ENCODE results near the gene NKAIN4. TPM values are rescaled to one million over a fixed set of nuclear protein-coding genes. Genes with fewer than 3 reads are reported as not detected.

NKAIN4 gene
- total RNA-seq, 1 donor from 2014 or later = 1.1 TPM

DNA sequence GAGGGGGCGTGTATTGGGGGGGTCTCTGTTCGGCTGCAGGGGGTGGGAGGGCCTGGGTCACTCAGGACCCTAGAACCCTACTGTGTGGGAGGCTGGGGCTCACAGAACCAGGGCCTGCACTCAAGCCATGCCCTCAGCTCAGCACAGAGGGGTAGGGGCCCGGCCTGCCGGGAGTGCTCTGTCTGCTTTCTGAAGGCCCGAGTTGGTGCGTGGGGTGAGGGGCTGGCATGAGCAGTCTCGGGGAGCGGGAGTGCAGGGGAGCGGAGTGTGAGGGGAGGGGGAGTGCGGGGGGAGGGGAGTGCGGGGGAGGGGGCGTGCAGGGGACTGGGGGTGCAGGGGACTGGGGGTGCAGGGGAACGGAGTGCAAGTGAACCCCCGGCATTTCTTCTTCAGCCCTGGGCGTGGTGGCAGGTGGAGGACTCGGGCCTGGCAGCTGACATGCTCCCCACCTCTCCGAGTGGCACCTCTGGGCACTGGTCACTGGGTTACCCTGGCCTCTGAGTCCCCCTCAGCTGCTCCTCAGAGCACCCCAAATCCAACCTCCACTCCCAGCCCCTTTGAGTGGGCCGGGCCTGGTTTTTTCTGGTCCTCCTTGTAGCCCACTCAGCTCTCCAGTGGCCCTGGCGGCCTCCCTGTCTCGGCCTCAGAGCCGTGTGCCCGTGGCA, 39.7 kb upstream of the NKAIN4 start:
- H3K4me3 ChIP-seq (ENCODE audit: low read depth, low read length) = no peak overlapping the region
- no peak for DNase-seq (ENCODE audit: low read depth)
- FAIRE-seq = no peak
- TF ChIP-seq CTCF (IDR thresholded peaks at IDR 0.05; ENCODE audit: insufficient read depth, low read length, severe bottlenecking) = no peak
- H3K27me3 ChIP-seq (ENCODE audit: control insufficient read depth, insufficient read depth, low read length) = peaks cover 9% of the 10 kb centered on the region
- H3K36me3 ChIP-seq (ENCODE audit: control insufficient read depth, insufficient read depth, low read length) = no peaks in the 10 kb centered on the region

- peaks cover 9% of the 10 kb centered on the region for H3K27me3 ChIP-seq (ENCODE audit: control insufficient read depth, insufficient read depth, low read length)
- no peak for DNase-seq (ENCODE audit: low read depth)
- FAIRE-seq = no peak
- no peak for TF ChIP-seq CTCF (IDR thresholded peaks at IDR 0.05; ENCODE audit: insufficient read depth, low read length, severe bottlenecking)
- peaks cover 5% of the 10 kb centered on the region for H3K36me3 ChIP-seq (ENCODE audit: control insufficient read depth, insufficient read depth, low read length)
- H3K4me3 ChIP-seq (ENCODE audit: low read depth, low read length) = no peak overlapping the region
Observed at GRCh38 chr20:63293456-63293855, 39.2 kb upstream of the NKAIN4 start.

GRCh38 chr20:63292904-63293303, 38.6 kb upstream of the NKAIN4 start, which contains the start of gene COL20A1:
TSS of gene COL20A1 (plus strand) at chr20:63293186. CDS start at chr20:63295108, 1,922 bp downstream.
- DNase-seq (ENCODE audit: low read depth) (no peak), FAIRE-seq (no peak)
- H3K36me3 ChIP-seq (ENCODE audit: control insufficient read depth, insufficient read depth, low read length) = peaks cover 6% of the 10 kb centered on the region
- peaks cover 9% of the 10 kb centered on the region for H3K27me3 ChIP-seq (ENCODE audit: control insufficient read depth, insufficient read depth, low read length)
- no peak for TF ChIP-seq CTCF (IDR thresholded peaks at IDR 0.05; ENCODE audit: insufficient read depth, low read length, severe bottlenecking)
- no peak within 1 kb of the TSS for H3K4me3 ChIP-seq (ENCODE audit: low read depth, low read length)

DNA sequence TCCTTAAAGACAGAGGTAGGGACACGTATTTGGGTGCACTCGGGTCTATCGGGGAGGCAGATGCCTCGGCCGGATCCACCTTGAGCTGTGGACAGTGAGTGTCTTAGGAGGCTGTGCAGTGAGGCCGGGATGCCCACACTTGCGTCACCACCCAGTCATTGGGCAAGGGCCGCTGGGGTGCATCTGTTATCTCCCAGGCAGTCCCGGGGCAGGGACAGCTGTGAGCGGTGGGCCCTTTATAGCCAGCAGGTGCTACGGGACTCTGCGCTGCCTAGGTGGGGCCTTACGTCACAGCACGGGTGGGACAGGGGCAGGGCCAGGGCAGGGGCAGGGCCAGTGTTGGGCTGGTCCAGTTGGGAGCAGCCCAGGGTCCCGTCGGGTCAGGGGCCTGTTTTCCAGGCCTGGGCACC, 38.0 kb upstream of the NKAIN4 start:
- FAIRE-seq (no peak), DNase-seq (ENCODE audit: low read depth) (no peak)
- H3K27me3 ChIP-seq (ENCODE audit: control insufficient read depth, insufficient read depth, low read length) = peaks cover 9% of the 10 kb centered on the region
- H3K4me3 ChIP-seq (ENCODE audit: low read depth, low read length) = no peak overlapping the region
- TF ChIP-seq CTCF (IDR thresholded peaks at IDR 0.05; ENCODE audit: insufficient read depth, low read length, severe bottlenecking) = no peak
- H3K36me3 ChIP-seq (ENCODE audit: control insufficient read depth, insufficient read depth, low read length) = peaks cover 6% of the 10 kb centered on the region

DNA sequence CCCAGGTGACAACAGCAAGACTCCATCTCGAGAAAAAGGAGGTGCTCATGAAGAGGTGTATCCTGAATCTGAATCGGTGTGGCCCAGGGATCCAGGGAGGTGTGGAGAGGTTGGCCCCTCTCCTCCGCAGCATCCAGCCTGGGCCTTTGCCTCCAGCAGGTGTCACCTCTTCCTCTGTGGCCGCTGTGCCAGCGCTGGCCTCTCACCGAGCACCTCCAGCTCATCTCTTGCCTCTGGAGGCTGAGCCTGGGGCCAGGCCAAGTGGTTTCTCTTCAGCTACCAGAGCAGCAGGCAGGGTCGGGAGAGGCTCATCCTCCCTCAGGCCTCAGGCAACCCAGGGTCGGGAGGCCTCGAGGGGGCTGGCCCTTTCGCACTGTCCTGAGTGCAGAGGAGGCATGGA, 37.5 kb upstream of the NKAIN4 start:
- peaks cover 6% of the 10 kb centered on the region for H3K36me3 ChIP-seq (ENCODE audit: control insufficient read depth, insufficient read depth, low read length)
- no peak overlapping the region for H3K4me3 ChIP-seq (ENCODE audit: low read depth, low read length)
- FAIRE-seq (no peak), DNase-seq (ENCODE audit: low read depth) (no peak)
- no peak for TF ChIP-seq CTCF (IDR thresholded peaks at IDR 0.05; ENCODE audit: insufficient read depth, low read length, severe bottlenecking)
- peaks cover 9% of the 10 kb centered on the region for H3K27me3 ChIP-seq (ENCODE audit: control insufficient read depth, insufficient read depth, low read length)

Data from bronchial epithelial cell (primary cell).